Measurements from ENCODE around the gene SCGB2A2.

DNA sequence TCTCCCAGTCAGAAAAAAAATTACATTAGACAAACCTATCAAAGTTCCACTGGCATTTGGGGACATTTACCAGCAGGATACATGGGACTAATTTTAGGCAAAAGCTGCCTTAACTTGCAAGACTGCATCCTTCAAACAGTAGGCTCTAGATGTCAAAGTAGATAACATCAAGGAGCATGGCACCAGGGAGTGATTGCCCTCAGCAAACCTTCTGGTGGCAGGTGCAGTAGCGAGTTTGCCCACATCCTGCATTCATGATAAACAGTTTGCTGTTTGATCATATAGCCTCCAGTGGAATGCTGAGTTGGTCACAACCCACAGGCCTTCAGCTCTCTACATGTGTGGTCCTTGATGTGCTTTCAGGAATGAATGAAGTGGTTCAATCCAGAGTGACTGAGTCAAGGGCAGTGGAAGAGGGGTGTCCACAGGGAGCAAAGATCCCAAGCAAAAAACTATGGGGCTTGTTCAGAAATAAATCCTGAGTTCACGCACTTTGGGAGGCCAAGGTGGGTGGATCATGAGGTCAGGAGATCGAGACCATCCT, 15.9 kb upstream of the SCGB2A2 start:
- TF ChIP-seq POLR2A (IDR thresholded peaks at IDR 0.05) = no peak
- TF ChIP-seq, protein P1, sequence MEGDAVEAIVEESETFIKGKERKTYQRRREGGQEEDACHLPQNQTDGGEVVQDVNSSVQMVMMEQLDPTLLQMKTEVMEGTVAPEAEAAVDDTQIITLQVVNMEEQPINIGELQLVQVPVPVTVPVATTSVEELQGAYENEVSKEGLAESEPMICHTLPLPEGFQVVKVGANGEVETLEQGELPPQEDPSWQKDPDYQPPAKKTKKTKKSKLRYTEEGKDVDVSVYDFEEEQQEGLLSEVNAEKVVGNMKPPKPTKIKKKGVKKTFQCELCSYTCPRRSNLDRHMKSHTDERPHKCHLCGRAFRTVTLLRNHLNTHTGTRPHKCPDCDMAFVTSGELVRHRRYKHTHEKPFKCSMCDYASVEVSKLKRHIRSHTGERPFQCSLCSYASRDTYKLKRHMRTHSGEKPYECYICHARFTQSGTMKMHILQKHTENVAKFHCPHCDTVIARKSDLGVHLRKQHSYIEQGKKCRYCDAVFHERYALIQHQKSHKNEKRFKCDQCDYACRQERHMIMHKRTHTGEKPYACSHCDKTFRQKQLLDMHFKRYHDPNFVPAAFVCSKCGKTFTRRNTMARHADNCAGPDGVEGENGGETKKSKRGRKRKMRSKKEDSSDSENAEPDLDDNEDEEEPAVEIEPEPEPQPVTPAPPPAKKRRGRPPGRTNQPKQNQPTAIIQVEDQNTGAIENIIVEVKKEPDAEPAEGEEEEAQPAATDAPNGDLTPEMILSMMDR (IDR thresholded peaks at IDR 0.05) = no peak

Measured in heart left ventricle (tissue), 13 donors.